ENCODE measurements around the gene ZSWIM6.

The ZSWIM6 gene

GRCh38 chr5:61331407-61332357 lies at the start of gene ZSWIM6:
ZSWIM6 (plus strand) TSS chr5:61332258; CDS start chr5:61332273, 15 bp downstream.
- DNase-seq, result peak; percentile 100

DNA sequence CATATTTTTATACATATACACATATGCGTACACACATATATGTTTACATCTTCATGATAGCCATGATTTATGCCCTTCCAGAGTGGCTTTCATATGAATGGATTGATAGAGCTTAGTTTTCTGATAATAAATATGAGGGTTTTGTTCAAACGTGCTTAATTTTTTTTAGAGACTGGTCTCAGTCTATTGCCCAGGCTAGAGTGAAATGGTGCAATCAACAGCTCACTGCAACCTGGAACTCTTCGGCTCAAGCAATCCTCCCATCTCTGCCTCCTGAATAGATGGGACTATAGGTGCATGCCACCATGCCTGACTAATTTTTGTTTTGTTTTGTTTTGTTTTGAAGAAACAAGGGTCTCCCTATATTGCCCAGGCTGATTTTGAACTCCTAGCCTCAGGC lies 48.6 kb upstream of the ZSWIM6 start:
- no peak for DNase-seq

- no peak for DNase-seq
These were observed 46.5 kb upstream of the ZSWIM6 start for GRCh38 chr5:61285531-61285930.

GRCh38 chr5:61286446-61287132 lies 45.5 kb upstream of the ZSWIM6 start:
- no peak for DNase-seq

- DNase-seq, result no peak
These were observed 44.6 kb upstream of the ZSWIM6 start for GRCh38 chr5:61287474-61287873.

DNA sequence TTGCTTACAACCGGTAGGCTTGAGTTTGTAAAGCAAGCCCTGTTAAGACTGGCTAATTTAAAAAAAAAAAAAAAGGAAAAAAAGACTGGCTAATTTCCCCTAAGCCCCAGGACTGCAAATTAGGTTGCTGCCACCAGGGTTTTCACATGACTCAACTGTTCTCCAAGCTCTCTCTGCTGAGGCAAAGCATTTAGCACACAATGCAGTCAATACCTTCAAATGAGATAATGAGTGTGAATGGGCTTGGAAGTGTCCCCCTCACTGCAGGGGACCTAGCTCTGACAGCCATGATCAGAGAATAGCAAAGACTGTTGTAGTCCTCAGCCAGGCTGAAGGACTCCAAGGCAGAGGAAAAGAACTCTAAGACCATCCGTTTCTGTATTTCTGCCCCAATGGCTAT lies 42.8 kb upstream of the ZSWIM6 start:
- peak; percentile 20 for DNase-seq

DNA sequence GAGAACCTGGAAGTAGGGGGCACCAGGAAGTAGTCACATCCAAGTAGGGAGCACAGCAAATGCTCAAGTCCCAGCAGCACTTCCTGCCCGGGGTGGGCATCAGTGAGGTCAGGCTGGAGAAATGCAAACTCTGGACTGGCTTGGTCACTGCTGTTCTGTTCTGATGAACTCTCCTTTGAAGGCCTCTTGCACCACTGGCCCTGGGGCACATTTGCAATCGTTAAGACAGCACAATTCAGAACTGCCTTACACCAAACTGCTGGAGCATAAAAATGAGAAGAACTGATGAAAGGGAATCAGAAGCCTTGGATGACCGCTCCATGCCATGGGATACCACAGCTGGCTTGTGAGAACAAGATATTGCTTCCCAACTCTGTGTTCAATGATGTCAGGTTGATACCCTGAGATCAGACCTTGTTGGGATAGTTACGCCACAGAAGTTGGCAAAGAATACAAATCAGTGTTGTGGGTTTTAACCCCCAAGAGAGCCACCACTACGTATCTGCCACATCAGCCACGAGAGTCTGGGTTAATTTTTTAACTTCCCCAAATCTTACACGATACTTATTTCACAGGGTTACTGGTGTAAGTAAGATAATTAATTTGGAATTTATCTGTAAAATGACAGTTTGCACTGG lies 42.3 kb upstream of the ZSWIM6 start:
- peak; percentile 81 for DNase-seq

DNA sequence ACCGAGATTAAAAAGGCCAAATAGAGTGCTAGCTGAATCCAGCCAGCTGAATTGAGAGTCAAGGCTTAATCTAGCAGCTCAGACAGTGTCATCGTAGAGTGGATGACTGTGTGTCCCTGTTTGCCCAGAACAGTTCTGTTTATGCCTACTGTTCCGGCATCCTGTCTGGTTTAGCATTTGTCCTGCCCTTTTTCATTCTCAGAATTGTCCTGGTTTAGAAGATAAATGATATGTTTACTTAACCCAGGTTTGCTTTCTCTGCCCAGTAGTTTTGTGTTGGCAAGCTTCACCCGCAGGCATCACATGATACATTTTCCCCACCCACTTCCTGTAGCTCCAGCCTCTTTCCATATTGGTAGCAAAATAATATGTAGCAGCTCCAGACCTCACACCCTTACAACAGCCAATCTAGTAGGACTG lies 41.3 kb upstream of the ZSWIM6 start:
- DNase-seq, result no peak

DNA sequence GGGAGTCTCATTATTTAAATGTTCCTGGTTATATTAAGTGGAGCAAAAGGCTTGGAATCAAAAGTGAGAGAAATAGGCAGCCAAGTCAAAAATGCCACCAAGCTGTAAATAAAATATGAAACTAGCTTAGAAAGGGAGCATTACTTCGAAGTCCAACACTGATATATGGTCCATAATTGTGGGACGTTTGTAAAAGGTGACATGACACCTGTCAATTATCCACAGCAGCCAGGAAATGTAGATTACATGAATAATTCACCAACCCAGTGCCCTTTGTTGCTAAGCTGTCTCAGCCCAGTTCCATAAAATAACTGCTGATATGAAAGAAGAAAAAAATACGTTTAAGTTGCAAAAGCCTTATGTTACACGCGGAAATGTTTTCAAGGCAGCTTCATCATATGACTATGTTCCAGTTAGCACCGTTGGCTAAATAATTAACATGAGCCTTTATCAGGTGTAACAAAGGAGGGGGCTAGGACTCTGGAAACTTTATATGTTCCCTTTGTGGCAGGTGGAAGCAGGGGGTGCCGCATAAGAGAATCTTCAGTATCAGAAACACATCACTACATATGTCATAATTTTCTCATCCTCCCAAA lies 39.9 kb upstream of the ZSWIM6 start:
- no peak for DNase-seq

DNA sequence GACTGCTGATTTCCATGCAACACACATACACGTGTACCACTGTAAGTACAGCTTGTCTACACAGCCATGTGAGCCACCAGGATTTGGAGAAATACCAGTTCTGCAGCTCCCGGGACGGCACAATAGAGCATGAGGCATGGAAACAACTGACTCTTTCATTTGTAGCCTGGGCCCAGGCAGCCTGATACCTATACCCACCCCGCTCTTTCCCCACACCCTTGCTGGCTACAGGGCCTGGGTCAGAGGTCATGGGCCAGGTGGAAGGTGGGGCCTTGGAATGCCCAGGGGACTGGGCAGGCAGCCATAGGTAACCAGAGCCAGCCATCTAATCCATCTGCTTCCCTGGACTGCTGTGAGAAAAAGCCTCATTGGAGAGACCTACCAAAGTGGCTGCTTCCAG lies 39.0 kb upstream of the ZSWIM6 start:
- DNase-seq, result no peak

DNA sequence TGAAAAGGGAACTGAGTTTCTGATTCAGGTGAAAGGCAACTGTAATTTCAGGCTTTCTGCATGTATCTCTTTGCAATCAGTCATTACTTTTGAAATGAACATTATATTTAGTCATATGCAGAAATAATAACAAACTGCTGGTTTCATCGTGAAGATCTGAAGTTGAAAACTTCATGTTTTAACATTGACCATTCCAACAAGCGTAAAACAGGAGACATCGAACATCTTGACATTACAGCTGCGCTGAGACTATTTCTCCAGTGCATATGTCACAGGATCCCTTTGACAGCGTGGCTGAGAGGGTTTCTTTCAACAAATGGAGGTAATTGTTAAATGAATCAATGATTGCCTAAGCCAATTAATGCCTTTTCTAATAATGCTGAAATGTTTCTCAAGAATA lies 38.2 kb upstream of the ZSWIM6 start:
- no peak for DNase-seq

- no peak for DNase-seq
These were observed 36.7 kb upstream of the ZSWIM6 start for GRCh38 chr5:61295365-61295764.

DNA sequence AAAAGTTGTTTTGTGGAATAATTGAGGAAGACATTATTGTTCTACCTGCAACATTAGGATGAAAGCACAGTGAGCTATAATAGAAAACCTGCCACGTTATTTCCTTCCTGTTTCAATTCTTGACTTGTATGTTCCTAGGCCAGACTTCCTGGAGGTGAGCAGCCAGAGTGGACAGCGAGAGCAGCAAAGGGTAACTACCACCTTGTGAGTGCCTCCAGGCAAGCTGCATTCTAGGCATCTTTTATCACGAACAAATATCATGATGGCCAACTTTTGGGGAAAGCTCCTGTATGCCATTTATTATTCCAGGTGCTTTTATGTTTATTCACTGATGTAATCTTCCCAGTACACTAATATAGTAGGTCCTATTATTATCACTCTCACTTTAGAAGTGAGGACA lies 34.0 kb upstream of the ZSWIM6 start:
- DNase-seq, result no peak

- DNase-seq, result no peak
These were observed 33.5 kb upstream of the ZSWIM6 start for GRCh38 chr5:61298580-61298979.

DNA sequence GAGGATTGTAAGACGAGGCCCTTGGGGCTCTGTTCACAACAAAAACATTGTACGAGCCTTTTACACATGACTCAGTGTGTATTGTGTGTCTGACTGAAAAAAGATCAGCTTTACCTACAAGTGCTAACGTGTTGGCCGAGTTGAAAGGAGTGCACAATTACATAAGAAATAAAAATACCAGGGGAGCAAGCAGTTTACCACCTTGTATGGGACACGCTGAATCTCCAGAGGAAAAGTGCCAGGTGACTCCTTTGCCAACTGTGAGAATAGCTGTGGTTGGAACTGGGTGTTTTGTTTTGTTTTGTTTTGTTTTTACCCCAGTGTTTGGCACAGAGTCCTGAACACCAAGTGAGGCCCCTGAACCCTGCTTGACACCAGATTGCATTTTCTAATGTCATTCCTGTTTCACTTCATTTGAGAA lies 32.8 kb upstream of the ZSWIM6 start:
- no peak for DNase-seq

DNA sequence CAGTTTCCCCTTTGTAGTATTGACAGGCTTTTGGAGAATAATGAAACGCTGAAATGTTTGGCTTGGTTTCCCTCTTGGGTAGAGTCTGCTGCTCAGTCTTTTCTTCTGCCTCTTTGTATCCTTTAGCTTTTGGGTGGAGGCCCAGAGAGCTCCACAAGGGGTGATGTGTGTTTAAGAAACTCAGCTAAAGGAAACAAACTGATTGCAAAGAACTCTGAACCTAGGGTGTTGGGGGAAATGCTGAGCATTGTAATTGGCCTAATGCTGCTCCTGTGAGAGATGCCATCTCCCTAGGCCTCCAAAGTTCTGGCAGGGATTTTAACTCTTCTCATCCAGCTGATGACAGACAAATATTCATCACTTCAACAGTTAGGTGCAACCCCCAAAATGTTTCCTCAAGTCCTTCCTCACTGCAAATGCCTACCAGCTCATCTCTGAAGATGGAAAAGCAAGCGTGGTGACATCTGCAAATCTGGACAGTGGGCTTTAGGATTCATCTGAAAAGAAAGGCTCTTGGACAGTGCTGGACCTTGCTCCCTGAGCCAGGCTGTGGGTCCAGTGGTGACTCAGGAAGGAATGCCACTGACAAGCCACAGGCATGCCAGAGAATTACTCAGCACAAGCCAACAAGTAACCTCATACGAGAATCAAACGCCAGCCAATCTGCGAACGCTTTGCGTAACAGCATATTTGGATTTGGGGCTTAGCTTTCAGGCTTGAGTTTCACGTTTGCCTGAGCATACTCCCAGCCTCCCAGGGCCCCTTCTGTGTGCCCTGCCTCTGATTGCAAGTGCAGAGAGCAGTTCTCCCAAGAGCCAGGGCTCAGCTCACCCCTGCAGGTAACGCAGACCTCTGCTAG lies 30.5 kb upstream of the ZSWIM6 start:
- no peak for DNase-seq

- no peak for DNase-seq
These were observed 29.9 kb upstream of the ZSWIM6 start for GRCh38 chr5:61302200-61302563.

DNA sequence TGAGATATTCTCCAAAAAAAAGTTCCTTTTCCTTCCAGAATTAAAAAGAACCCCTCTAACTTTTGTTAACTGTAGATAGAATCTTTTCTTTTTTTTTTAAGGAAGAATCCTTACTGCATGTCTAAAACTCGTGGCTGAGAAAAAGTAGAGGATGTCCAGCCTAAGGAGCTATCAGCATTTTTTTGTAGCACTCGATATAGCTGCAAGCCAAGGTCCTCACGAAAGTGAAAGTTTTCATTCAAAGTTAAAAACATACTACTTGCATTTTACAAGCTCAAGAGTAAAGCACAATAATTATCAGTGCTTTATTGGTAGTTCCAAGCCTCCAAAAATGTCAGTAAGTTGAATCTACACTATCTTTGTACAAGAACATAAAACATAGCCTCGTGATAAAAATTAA lies 28.7 kb upstream of the ZSWIM6 start:
- DNase-seq, result no peak

GRCh38 chr5:61304590-61305381 lies 27.3 kb upstream of the ZSWIM6 start:
- peak; percentile 10 for DNase-seq

GRCh38 chr5:61306531-61307131 lies 25.4 kb upstream of the ZSWIM6 start:
- DNase-seq, result no peak

DNA sequence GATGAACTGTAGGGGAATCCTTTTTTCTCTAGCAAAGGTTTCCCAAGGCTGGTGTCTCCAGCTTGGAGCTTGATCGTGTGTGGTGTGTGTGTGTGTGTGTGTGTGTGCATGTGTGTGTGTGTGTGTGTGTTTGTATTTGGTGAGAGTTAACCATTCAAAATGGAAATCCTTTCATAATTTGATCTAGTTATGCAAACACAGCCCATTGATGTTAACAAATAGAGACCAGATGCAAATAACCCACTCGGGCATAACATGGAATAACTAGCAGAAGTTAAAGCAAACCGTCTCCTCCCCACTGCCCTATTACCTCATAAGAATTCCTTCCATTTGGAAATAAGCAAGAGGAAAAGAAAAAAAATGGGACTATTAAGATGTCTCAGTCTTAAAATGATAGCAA lies 24.9 kb upstream of the ZSWIM6 start:
- DNase-seq, result no peak
